Activated T-helper 1 cell treated with anti-CD3 and anti-CD28 coated beads, Interleukin-12 subunit alpha, Interleukin-12 subunit beta, Interleukin-2, Interleukin-4 antibody, amounts not matched to agents 30 ng/mL and 10 ng/mL and 1 ng/mL, durations not matched to agents 14 hours and 24 hours and 36 hours (primary cell): ENCODE measurements around the gene EHMT2. TPM values are rescaled to one million over a fixed set of nuclear protein-coding genes. Genes with fewer than 3 reads are reported as not detected.
"Not testable (repeated sequence)": the region's sequence is repeated elsewhere in the genome, so short reads cannot be mapped to it uniquely, and the experiment has no call there.

ENCODE experiments used
- DNase-seq: peaks from one replicate; pipeline ENCODE4 v3.0.0; 2021; ENCODE audit warnings: low spot score
- H3K27ac Mint-ChIP-seq: one replicate; pipeline ENCODE4 v1.8.0; 2021; ENCODE audit warnings: mild to moderate bottlenecking, mixed read lengths
- H3K27me3 Mint-ChIP-seq: one replicate; pipeline ENCODE4 v1.8.0; 2022; ENCODE audit warnings: mild to moderate bottlenecking, moderate library complexity, mixed read lengths; ENCODE audit not compliant: insufficient read depth
- H3K36me3 Mint-ChIP-seq: one replicate; pipeline ENCODE4 v1.8.0; 2021; ENCODE audit warnings: low read depth, mixed read lengths
- H3K4me1 Mint-ChIP-seq: one replicate; pipeline ENCODE4 v1.8.0; 2021; ENCODE audit warnings: low read depth, mixed read lengths
- H3K4me3 Mint-ChIP-seq: one replicate; pipeline ENCODE4 v1.8.0; 2021; ENCODE audit warnings: mild to moderate bottlenecking, moderate library complexity, mixed read lengths
- H3K9me3 Mint-ChIP-seq: one replicate; pipeline ENCODE4 v1.8.0; 2021; ENCODE audit warnings: mixed read lengths
- intact Hi-C: fragments of 100-400 bp; cut with micrococcal nuclease; formaldehyde crosslinking; loops from one replicate; pipeline ENCODE4 v1.15.1; 2024
- total RNA-seq: library from RNA; stranded (reverse); gene quantifications from 2 replicates; pipeline ENCODE4 v1.2.3, GENCODE V29; 2022

Gene EHMT2
- total RNA-seq = 75.9 and 80.4 TPM in 2 replicates

DNA sequence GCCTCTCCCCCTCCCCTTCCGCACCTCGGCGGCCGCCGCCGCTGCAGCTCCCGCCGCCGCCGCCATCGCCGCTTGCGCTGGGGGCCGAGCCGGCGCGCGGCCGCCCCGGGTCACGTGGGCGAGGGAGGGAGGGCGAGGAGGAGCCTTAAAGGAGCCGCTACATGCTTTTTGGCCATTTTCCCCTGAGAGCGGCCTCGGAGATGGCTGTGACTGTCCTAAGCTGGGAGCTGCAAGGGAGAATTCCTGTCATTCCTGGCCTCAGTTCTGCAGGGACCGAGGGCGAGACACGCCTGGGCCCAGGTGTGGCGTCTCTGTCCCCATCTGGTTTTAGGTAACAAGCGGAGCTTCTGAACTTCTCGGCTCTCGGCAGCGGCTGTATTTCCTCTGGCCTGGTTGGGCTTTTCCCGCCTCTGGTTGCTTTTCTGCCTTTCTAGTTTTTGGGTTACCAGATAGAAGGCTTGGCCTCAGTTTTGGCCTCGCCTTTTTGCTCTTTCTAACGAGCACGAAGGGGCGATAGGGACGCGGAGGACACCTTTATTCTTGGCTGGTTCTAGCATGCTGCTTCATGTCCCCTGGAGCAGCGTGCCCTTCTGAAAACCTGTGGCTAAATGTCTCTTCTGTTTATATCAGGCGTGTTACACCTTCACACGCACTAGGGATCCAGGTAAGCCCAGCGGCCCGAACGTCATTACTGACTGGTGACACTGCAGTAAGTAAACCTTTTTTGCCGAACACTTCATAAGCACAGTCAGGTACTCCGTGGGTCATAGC lies at the start of gene EHMT2:
Gene EHMT2 (minus strand): TSS at position 87 of the 771 bp plus-strand sequence. CDS start 21 bp downstream, at position 66.
- peak within 1 kb of the TSS; percentile 99 for H3K4me3 Mint-ChIP-seq
- intact Hi-C loops = loop anchor here (1.0 to 5.0 kb wide), 9 partner anchors 34 to 400 kb away; partner anchors contain the start of genes AGPAT1, ATP6V1G2, DDAH2 and GPSM3
- H3K9me3 Mint-ChIP-seq = no peaks in the 10 kb centered on the region
- peaks cover 37% of the 10 kb centered on the region for H3K4me1 Mint-ChIP-seq
- peaks cover 15% of the 10 kb centered on the region for H3K36me3 Mint-ChIP-seq
- peak within 1 kb of the TSS; percentile 95 for H3K27ac Mint-ChIP-seq
- peak; percentile 85 for DNase-seq
- no peaks in the 10 kb centered on the region for H3K27me3 Mint-ChIP-seq

DNA sequence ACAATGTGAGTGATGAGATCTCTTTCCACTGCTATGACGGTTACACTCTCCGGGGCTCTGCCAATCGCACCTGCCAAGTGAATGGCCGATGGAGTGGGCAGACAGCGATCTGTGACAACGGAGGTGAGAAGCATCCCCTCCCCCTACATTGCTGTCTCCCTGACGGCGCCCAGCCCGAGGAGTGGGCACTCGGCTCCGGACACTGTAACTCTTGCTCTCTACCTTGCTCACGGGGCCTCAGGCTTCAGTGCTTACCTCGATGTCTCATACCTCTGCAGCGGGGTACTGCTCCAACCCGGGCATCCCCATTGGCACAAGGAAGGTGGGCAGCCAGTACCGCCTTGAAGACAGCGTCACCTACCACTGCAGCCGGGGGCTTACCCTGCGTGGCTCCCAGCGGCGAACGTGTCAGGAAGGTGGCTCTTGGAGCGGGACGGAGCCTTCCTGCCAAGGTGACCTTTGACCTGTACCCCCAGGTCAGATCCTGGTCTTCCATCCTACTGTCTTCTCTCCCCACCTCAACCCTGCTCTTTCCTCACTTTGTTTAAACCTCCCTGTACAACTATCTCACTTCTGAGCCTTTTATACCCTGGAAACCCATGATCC lies 49.7 kb upstream of the EHMT2 start:
- Mint-ChIP-seq H3K27me3 (no peaks in the 10 kb centered on the region), H3K4me1 (peaks cover 9% of the 10 kb centered on the region), H3K36me3 (peaks cover 4% of the 10 kb centered on the region), H3K9me3 (no peaks in the 10 kb centered on the region), H3K27ac (no peak overlapping the region), H3K4me3 (no peak overlapping the region)
- DNase-seq = no peak
- intact Hi-C loops = no loop called here

DNA sequence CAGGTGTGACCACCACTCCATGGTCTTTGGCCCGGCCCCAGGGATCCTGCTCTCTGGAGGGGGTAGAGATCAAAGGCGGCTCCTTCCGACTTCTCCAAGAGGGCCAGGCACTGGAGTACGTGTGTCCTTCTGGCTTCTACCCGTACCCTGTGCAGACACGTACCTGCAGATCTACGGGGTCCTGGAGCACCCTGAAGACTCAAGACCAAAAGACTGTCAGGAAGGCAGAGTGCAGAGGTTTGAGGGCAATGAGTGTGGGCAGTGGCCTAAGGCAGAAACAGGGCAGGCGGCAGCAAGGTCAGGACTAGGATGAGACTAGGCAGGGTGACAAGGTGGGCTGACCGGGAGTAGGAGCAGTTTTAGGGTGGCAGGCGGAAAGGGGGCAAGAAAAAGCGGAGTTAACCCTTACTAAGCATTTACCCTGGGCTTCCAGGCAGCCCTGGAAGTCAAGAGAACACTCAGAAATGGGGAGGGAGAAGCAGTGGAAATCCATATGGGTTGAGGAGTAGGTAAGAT lies 48.9 kb upstream of the EHMT2 start:
- peaks cover 9% of the 10 kb centered on the region for H3K4me1 Mint-ChIP-seq
- H3K36me3 Mint-ChIP-seq = peaks cover 4% of the 10 kb centered on the region
- no peak for DNase-seq
- H3K9me3 Mint-ChIP-seq = no peaks in the 10 kb centered on the region
- intact Hi-C loops = no loop called here
- H3K27me3 Mint-ChIP-seq = no peaks in the 10 kb centered on the region
- no peak overlapping the region for H3K4me3 Mint-ChIP-seq
- H3K27ac Mint-ChIP-seq = no peak overlapping the region

DNA sequence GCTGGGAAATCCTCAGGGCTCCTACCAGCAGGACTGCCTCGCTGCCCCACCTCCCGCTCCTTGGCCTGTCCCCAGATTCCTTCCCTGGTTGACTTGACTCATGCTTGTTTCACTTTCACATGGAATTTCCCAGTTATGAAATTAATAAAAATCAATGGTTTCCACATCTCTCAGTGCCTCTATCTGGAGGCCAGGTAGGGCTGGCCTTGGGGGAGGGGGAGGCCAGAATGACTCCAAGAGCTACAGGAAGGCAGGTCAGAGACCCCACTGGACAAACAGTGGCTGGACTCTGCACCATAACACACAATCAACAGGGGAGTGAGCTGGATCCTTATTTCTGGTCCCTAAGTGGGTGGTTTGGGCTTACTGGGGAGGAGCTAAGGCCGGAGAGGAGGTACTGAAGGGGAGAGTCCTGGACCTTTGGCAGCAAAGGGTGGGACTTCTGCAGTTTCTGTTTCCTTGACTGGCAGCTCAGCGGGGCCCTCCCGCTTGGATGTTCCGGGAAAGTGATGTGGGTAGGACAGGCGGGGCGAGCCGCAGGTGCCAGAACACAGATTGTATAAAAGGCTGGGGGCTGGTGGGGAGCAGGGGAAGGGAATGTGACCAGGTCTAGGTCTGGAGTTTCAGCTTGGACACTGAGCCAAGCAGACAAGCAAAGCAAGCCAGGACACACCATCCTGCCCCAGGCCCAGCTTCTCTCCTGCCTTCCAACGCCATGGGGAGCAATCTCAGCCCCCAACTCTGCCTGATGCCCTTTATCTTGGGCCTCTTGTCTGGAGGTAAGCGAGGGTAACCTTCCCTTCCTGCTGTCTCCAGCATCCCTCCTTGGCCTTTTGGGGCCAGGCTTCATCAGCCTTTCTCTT lies 48.2 kb upstream of the EHMT2 start, which contains the start of gene CFB:
Gene CFB (plus strand): TSS at position 589 of the 863 bp plus-strand sequence. CDS start 127 bp downstream, at position 716.
- Mint-ChIP-seq H3K27me3 (no peaks in the 10 kb centered on the region), H3K9me3 (no peaks in the 10 kb centered on the region), H3K4me1 (peaks cover 9% of the 10 kb centered on the region), H3K27ac (peak within 1 kb of the TSS; percentile 59), H3K4me3 (no peak within 1 kb of the TSS), H3K36me3 (peaks cover under 1% of the 10 kb centered on the region)
- no peak for DNase-seq
- intact Hi-C loops = no loop called here

DNA sequence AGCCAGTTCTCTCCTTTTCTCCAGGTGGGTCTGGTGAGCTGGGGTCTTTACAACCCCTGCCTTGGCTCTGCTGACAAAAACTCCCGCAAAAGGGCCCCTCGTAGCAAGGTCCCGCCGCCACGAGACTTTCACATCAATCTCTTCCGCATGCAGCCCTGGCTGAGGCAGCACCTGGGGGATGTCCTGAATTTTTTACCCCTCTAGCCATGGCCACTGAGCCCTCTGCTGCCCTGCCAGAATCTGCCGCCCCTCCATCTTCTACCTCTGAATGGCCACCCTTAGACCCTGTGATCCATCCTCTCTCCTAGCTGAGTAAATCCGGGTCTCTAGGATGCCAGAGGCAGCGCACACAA lies 47.6 kb upstream of the EHMT2 start:
- Mint-ChIP-seq H3K4me3 (no peak overlapping the region), H3K36me3 (no peaks in the 10 kb centered on the region), H3K27me3 (no peaks in the 10 kb centered on the region), H3K4me1 (peaks cover 9% of the 10 kb centered on the region), H3K27ac (peak overlapping the region; percentile 59), H3K9me3 (no peaks in the 10 kb centered on the region)
- no peak for DNase-seq
- intact Hi-C loops = no loop called here

DNA sequence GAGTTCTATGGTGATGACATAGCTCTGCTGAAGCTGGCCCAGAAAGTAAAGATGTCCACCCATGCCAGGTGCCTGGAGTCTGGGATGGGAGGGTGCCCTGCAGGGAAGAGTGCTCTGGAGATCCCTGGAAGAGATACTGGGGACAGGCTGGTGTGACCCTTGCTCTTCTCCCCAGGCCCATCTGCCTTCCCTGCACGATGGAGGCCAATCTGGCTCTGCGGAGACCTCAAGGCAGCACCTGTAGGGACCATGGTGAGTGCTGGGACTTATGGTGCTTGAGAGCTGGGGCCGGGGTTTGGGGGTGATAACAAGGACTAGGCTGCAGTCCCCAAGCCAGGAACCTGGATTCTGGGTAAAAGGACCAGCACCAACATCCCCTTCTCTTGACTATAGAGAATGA lies 46.2 kb upstream of the EHMT2 start:
- Mint-ChIP-seq H3K4me3 (no peak overlapping the region), H3K9me3 (no peaks in the 10 kb centered on the region), H3K27ac (no peak overlapping the region), H3K27me3 (peaks cover 2% of the 10 kb centered on the region), H3K36me3 (no peaks in the 10 kb centered on the region), H3K4me1 (peaks cover 9% of the 10 kb centered on the region)
- intact Hi-C loops = no loop called here
- no peak for DNase-seq

DNA sequence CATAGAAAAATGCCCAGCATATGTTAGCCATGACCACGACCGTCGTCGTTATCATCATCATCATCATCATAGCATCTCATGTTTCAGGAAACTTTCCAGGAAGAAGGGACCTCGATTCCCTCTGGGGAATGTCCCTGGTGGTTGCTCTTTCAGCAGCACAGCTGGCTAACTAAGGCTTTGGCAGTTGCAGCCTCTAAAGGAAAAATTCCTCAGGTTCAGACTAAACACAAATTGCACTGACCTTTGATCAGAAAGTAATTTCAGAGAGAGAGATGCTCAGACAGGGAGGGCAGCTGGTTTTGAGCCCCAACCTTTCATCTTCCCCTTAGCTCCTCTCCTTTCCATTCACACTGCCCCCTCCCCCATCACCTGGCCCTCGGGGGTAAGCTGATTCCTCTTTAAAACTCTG lies 42.8 kb upstream of the EHMT2 start:
- peaks cover 2% of the 10 kb centered on the region for H3K27me3 Mint-ChIP-seq

DNA sequence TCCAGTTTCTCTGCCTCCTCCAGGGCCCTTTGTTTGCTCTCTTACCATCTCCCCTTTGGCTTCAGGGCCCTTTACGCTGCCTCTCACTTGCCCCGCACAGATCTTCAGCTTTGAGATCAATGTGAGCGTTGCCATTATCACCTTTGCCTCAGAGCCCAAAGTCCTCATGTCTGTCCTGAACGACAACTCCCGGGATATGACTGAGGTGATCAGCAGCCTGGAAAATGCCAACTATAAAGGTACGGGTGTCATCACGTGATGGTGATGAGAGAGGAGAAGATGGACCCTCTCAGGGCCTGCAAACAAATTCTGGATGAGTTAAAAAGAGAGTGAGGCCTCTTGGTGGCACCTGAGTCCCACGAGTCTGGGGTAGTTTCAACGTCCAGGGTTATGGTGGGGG lies 38.3 kb upstream of the EHMT2 start:
- intact Hi-C loops = no loop called here
- peaks cover 2% of the 10 kb centered on the region for H3K27me3 Mint-ChIP-seq

More for the DNA sequence above, 42.8 kb upstream of the EHMT2 start:
- Mint-ChIP-seq H3K27ac (no peak overlapping the region), H3K9me3 (no peaks in the 10 kb centered on the region), H3K36me3 (no peaks in the 10 kb centered on the region), H3K4me1 (peaks cover 2% of the 10 kb centered on the region), H3K4me3 (no peak overlapping the region)
- intact Hi-C loops = no loop called here
- DNase-seq = no peak

DNA sequence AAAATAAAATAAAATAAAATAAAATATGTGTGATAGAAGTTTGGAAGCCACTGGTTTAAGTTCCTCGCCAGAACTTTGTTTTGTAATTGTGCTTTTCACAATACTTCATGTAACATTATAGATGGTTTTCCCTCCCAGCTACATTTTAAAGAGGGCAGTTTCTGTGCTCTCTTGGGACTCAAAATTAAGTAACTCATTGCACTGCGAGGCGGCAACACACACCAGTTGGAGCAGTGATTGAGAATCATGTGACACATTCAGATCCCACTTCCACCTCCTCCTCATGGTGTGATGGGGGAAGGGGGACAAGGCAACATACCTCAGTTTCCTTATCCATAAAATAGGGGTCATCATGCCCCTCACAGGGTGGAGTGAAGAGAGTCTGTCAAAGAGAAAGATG lies 37.5 kb upstream of the EHMT2 start:
- Mint-ChIP-seq H3K27ac (no peak overlapping the region), H3K4me1 (no peaks in the 10 kb centered on the region), H3K27me3 (peaks cover 2% of the 10 kb centered on the region), H3K9me3 (no peaks in the 10 kb centered on the region), H3K4me3 (no peak overlapping the region), H3K36me3 (no peaks in the 10 kb centered on the region)
- no peak for DNase-seq
- intact Hi-C loops = no loop called here

More for the DNA sequence above, 38.3 kb upstream of the EHMT2 start:
- Mint-ChIP-seq H3K27ac (no peak overlapping the region), H3K4me1 (no peaks in the 10 kb centered on the region), H3K4me3 (no peak overlapping the region), H3K36me3 (no peaks in the 10 kb centered on the region), H3K9me3 (no peaks in the 10 kb centered on the region)
- DNase-seq = no peak

DNA sequence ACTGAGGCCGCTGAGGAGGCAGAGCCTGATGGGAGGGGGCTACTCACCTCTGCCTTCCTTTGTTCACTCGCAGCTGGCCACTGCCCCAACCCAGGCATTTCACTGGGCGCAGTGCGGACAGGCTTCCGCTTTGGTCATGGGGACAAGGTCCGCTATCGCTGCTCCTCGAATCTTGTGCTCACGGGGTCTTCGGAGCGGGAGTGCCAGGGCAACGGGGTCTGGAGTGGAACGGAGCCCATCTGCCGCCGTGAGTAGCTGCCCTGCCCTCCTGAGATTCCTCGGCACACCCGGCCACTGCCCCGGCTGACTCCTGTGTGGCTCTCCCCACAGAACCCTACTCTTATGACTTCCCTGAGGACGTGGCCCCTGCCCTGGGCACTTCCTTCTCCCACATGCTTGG lies 36.0 kb upstream of the EHMT2 start:
- Mint-ChIP-seq H3K36me3 (no peaks in the 10 kb centered on the region), H3K9me3 (no peaks in the 10 kb centered on the region), H3K4me1 (no peaks in the 10 kb centered on the region), H3K4me3 (no peak overlapping the region), H3K27ac (no peak overlapping the region), H3K27me3 (no peaks in the 10 kb centered on the region)
- intact Hi-C loops = no loop called here
- DNase-seq = no peak

DNA sequence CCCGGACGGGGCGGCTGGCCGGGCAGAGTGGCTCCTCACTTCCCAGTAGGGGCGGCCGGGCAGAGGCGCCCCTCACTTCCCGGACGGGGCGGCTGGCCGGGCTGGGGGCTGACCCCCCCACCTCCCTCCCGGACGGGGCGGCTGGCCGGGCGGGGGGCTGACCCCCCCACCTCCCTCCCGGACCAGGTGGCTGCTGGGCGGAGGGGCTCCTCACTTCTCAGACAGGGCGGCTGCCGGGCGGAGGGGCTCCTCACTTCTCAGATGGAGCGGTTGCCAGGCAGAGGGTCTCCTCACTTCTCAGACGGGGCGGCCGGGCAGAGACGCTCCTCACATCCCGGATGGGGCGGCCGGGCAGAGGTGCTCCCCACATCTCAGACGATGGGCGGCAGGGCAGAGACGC lies 34.6 kb upstream of the EHMT2 start:
- H3K4me1 Mint-ChIP-seq, H3K4me3 Mint-ChIP-seq: not testable (repeated sequence)

DNA sequence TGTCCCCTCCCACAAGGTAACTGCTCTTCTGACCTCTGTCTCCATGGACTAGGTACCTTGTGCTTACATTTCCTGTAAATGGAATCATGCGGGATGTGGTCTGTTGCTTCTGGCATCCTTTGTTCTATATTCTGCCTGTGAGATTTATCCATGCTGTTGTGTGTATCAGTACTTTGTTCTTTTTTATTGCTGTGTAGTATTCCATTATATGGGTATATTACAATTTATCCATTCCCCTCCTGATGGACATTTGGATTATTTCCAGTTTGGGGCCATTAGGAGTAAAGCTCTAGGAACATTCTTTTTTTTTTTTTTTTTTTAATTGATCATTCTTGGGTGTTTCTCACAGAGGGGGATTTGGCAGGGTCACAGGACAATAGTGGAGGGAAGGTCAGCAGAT lies 33.5 kb upstream of the EHMT2 start:
- intact Hi-C loops = no loop called here
- peaks cover 7% of the 10 kb centered on the region for H3K27me3 Mint-ChIP-seq
- H3K27ac Mint-ChIP-seq = no peak overlapping the region
- no peaks in the 10 kb centered on the region for H3K4me1 Mint-ChIP-seq
- no peaks in the 10 kb centered on the region for H3K36me3 Mint-ChIP-seq
- no peaks in the 10 kb centered on the region for H3K9me3 Mint-ChIP-seq
- H3K4me3 Mint-ChIP-seq = no peak overlapping the region
- DNase-seq = no peak

More for the DNA sequence above, 34.6 kb upstream of the EHMT2 start:
- H3K36me3 Mint-ChIP-seq, intact Hi-C loops, H3K27me3 Mint-ChIP-seq, H3K27ac Mint-ChIP-seq, DNase-seq, H3K9me3 Mint-ChIP-seq: not testable (repeated sequence)

DNA sequence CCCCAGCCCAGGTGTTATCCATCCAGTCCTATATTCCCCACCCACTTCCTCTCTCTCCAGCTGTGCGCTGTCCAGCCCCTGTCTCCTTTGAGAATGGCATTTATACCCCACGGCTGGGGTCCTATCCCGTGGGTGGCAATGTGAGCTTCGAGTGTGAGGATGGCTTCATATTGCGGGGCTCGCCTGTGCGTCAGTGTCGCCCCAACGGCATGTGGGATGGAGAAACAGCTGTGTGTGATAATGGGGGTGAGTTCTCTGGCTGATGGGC lies 31.1 kb upstream of the EHMT2 start:
- H3K9me3 Mint-ChIP-seq = no peaks in the 10 kb centered on the region
- DNase-seq = no peak
- no peaks in the 10 kb centered on the region for H3K4me1 Mint-ChIP-seq
- H3K27me3 Mint-ChIP-seq = peaks cover 7% of the 10 kb centered on the region
- intact Hi-C loops = no loop called here
- no peak overlapping the region for H3K27ac Mint-ChIP-seq
- no peak overlapping the region for H3K4me3 Mint-ChIP-seq
- H3K36me3 Mint-ChIP-seq = no peaks in the 10 kb centered on the region
